Activated T-cell treated with anti-CD3 and anti-CD28 coated beads for 24 hours (primary cell): ENCODE results near the gene ZZZ3.
"Not testable (repeated sequence)": the region's sequence is repeated elsewhere in the genome, so short reads cannot be mapped to it uniquely, and the experiment has no call there.

Source experiments
- DNase-seq: peaks from one replicate; pipeline ENCODE4 v3.0.0-alpha.2; 2020; ENCODE audit warnings: low read depth

The ZZZ3 gene

DNA sequence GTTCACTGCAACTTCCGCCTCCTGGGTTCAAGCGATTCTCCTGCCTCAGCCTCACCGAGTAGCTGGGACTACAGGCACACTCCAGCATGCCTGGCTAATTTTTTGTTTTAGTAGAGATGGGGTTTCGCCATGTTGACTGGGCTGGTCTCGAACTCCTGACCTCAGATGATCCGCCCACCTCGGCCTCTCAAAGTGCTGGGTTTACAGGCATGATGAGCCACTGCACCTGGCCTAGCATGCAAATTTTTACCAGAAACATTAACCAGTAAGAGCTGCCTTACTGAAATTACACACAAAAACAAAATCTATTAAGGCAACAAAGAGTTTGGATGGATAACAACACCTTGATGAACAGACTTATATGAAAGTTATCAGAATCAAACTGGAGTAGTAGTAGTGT, 12.1 kb downstream of the ZZZ3 start:
- no peak for DNase-seq

DNA sequence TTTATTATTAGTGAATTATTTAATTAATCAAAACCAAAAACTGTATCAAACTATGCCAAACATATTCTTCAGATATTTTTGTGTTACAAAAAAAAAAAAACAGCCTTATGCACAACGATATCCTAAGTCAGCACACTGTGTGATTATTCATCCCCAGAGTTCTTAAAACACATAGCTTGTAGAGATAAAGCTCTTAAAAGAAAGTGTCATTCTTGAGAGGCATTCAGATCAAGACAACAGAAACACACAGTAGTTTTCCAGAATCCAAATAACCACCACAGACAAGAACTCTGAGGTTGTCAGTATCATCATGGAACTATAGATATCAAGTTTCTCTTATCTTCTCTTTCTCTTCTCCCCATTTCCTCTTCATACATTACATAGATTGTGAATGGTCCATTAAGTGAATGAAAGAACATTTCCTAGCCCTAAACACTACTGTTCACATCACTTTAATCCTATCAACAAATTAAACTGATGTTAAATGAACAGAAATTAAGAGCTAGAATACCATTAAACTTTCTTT, 13.5 kb downstream of the ZZZ3 start:
- no peak for DNase-seq

DNA sequence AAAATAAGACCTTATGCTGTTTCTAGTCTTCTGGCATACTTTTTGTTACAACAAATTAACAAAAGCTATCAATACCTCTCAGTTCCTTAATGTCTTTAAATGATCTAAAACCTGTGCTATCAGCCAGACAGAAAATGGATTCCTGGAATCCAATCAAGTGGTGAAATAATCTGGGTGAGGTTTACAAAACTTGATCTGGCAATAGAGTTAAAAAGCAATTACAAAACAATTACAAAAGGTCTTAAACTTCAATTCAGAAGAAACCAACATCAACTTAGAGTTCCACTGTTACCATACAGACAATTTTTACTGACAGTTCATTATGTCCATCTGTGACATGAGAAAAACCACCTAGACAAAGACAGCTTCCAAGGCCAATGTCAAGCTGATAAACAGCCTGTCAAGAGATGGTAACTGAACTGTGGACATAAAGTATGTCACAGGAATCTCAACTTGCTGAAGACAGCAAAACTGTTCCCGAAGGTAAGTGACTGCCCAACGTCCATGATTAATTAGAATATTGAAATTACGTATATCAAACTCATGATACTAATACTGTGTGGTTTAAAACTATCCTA, 17.4 kb downstream of the ZZZ3 start:
- DNase-seq, result no peak

DNA sequence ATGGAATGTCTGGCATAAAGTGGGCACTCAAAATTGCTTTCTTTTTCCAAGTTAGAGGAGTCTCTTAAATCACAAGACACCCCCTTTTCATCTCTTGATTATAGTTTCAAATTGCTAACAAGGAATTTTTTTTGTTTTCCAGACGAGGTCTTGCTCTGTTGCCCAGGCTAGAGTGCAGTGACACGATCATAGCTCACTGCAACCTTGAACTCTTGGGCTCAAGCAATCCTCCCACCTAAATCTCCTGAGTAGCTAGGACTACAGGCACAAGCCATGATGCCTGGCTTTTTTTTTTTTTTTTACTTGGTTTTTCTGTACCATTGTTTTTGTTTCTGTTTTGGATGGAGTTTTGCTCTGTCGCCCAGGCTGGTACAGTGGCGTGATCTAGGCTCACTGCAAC, 20.8 kb downstream of the ZZZ3 start:
- DNase-seq, result no peak

DNA sequence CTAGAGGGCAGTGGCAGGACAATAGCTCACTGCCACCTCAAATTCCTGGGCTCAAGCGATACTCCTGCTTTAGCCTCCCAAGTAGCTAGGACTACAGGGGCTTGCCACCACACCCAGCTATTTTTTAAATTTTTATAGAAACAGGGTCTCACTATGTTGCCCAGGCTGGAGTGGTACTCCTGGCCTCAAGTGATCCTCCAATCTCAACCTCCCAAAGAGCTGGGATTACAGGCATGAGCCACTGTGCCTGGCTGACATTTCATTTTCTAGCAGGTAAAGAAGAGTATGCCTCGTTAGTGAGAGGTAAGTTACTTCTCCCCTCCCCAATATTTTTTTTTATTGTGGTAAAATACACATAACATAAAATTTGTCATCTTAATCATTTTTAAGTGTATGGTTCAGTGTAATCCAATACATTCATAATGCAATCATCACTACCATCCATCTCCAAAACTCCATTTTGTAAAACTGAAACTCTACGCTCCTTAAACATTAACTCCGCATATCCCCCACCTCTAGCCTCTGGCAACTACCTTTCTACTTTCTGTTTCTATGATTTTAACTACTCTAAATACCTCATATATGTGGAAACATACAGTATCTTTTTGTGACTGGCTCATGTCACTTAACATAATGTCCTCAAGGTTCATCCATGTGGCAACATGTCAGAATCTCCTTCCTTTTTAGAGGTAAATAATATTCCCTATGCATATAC, 22.4 kb downstream of the ZZZ3 start:
- DNase-seq, result no peak

DNA sequence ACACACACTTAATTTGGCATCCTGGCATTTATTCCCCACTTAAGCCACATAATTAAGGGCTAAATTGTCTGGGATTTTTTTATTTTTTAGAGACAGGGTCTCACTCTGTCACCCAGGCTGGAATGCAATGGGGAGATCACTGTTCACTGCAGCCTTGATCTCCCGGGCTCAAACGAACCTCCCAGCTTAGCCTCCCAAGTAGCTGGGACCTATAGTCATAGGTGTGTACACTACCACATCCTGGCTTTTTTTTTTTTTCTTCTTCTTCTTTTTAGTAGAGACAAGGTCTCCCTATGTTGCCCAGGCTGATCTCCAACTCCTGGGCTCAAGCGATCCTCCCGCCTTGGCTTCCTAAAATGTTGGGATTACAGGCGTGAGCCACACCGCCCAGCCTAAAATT, 24.2 kb downstream of the ZZZ3 start:
- no peak for DNase-seq

DNA sequence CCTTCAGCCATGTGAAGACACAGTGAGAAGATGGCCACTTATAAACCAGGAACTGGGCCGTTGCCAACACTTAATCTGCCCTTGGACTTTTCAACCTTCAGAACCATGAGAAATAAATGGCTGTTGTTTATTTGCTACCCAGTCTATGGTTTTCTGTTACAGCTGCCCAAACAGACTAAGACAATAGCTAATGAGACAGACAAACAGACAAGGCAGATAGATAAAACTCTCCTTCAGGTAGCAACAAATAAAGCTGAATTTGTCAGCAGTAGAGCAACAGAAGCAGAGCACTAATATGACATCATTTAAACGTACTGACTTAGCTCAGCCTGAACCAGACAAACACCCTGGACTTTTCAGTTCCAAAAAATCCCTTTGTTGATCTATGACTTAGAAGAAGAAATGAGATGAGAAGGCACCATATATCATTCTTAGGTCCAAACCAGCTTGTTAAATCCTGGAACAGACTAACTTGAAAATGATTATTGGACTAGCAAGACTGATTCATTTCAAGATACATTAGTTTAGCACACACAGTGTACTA, 27.0 kb downstream of the ZZZ3 start:
- DNase-seq, result no peak

DNA sequence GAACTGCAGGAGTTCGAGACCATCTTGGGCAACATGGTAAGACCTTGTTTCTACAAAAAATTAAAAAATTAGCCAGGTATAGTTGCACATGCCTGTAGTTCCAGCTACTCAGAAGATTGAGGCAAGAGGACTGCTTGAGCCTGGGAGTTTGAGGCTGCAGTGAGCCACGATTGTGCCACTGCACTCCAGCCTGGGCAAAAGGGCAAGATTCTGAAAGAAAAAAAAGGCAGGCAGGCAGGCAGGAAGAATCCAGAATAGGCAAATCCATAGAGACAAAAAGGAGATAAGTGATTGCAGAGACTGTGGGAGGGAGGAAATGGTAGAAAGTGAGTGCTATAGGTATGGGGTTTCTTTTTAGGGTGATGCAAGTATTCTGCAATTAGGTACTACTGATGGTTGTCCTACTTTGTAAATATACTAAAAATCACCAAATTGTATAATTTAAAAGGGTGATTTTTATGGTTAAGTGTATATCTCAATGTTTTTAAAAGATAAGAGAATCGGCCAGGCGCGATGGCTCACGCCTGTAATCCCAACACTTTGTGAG, 29.4 kb downstream of the ZZZ3 start:
- no peak for DNase-seq

DNA sequence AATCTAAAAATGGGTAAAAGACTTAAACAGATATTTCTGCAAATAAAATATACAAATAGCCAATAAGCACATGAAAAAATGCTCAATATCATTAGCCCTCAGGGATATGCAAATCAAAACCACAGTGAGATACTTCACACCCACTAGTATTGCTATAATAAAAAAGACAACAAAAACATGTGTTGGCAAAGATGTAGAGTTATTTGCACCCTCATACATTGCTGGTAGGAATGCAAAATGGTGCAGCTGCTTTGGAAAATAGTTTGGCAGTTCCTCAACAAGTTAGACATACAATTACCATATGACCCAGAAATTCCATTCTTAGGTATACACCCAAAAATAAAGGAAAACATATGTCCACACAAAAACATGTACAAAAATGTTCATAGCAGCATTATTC, 30.2 kb downstream of the ZZZ3 start:
- no peak for DNase-seq

DNA sequence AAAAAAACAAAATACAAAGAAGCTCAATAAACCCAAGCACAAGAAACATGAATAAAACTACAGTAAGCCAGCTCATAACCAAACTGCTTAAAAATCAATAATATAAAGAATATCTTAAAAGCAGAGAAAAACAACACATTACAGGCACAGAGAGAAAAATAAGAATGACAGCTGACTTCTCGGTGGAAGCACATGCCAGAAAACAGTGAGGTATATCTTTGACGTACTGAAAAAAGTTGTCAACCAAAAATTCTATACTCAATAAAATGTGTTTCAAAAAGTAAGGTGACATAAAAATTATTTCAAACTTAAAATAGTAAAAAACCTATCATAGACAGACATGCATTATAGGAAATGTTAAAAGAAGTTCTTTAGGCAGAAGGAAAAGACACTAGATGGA, 33.3 kb downstream of the ZZZ3 start:
- DNase-seq, result no peak

DNA sequence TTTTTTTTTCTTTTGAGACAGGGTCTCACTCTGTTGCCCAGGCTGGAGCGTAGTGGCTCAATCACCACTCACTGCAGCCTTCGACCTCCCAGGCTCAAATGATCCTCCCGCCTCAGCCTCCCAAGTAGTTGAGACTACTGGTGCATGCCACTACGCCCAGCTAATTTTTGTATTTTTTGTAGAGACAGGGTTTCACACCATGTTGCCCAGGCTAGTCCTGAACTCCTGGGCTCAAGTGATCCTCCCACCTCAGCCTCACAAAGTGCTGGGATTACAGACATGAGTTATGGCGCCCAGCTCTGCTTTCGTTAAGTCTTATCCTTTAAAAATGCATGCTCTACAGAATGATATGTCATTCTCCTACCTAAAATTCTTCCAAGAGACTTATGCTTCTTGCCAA, 36.2 kb downstream of the ZZZ3 start:
- DNase-seq, result not testable (repeated sequence)

DNA sequence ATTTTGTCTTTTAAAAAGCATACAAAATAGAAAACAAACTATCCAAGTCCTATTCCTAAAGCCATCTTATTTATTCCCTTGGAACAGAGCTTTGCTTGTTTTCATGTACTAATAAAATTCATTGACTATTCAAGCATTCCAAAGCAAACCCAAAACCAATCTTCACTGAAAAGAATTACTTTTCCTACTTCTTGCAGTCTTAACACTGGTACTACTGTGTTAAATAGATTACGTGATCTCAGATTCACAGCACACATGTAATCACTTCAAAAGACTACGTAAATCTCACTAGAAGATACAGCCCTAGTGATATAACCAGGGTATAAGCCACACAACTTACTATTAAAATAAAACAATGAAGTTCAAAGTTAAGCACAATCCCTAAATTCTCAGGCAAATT, 39.0 kb downstream of the ZZZ3 start:
- DNase-seq, result no peak

DNA sequence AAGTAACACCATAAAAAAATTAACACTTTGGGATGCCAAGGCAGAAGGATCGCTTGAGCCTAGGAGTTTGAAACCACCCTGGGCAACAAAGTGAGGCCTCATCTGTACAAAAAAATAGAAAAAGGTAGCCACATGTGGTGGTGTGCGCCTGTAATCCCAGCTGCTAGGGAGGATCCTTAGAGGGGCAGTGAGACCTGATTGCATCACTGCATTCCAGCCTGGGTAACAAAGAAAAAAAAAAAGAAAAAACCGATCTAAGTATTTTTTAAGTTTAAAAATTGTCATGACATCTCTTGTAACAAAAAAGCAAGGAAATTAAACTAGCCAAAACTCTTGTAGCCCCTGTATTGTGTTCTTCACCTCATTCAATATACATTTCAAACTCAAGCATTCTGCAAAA, 39.5 kb downstream of the ZZZ3 start:
- no peak for DNase-seq

DNA sequence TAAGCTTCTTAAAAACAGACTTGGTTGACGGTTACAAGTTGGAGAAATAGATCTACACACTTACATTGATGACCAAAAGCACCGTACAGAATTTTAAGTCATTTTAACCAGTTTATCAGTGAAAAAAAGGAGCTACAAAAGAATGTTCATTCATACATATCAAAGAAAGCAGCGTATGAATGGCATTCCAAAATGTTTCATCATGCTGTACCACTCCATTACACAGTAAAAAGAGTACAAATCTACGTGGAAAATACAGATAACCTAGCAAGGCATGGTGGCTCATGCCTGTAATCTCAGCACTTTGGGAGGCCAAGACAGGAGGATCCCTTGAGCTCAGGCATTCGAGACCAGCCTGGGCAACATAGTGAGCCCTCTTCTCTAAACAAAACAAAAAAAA, 40.3 kb downstream of the ZZZ3 start:
- DNase-seq, result no peak

DNA sequence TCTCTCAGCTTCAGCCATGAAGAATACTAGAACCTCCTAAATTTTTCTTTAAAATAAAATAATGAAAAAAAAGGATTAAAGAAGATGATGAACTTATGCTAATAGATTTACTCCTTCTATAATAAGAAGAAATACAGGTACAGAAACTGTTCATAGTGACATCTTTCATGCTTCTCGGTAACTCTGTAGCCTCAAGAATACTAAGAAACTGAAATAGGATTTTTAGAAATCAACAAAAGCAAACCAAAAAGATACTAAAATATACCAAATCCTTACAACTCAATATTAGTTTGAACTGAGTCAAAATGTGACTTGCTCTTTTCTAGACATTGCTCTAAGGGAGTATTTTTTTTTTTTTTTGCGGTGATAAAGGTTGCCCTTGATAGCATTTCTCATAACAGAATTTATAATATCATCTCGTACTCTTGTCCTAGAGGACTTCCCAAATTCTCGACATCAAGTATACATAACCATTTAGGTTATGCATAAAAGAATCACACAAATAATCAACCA, 42.8 kb downstream of the ZZZ3 start:
- DNase-seq, result no peak

DNA sequence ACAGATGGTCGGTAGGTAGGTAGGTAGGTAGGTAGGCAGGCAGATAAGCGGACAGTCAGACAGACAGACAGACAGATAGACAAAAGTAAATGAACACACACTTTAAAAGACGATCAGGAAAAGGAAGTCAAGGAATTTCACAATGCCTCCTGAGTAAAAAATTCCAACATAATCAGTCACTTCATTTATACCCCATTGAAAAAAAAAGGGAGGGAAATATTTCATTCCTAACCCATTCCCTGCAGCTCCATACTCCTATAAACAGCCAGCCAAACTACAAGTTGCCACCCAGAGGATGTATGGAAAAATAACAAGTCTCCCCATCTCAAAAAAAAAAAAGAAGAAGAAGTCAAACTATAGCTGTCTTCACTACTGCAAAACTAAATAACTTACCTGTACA, 43.4 kb downstream of the ZZZ3 start:
- DNase-seq, result no peak

DNA sequence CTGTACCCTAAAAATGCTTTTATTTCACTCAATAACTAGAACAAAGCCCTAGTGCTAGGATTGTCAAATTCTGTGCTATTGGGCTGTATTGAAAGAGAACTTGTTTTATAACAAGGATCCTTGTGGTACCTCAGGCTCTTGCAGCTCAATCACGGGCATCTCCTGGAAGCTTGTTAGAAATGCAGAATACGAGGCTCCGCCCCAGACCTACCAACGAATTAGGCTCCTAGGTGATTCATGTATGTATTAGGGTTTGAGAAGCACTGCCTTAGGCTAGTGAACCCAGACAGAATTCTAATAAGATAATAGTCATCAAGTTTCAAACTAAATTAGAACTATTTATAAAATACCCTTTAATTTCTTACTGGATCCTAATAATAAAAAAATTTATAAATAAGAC, 45.6 kb downstream of the ZZZ3 start:
- no peak for DNase-seq
